Suprapubic skin (tissue), 4 donors: ENCODE data around the gene ZSWIM5. TPM values are rescaled to one million over a fixed set of nuclear protein-coding genes. Genes with fewer than 3 reads are reported as not detected.
"Not testable (repeated sequence)": the region's sequence is repeated elsewhere in the genome, so short reads cannot be mapped to it uniquely, and the experiment has no call there.

Experiments used
- DNase-seq, 2 donors: peaks; one replicate each; pipeline ENCODE4 v3.0.0-alpha.2; 2019; ENCODE audit warnings: low spot score in 2 of 2
- H3K27ac ChIP-seq: fragments of 200-600 bp; sonication (generic); one replicate; pipeline ENCODE4 v1.5.1; 2019
- H3K27me3 ChIP-seq: fragments of 200-600 bp; sonication (generic); one replicate; pipeline ENCODE4 v1.5.1; 2019
- H3K36me3 ChIP-seq: fragments of 200-600 bp; sonication (generic); one replicate; pipeline ENCODE4 v1.5.1; 2019
- H3K4me1 ChIP-seq: fragments of 200-600 bp; sonication (generic); one replicate; pipeline ENCODE4 v1.5.1; 2019
- H3K4me3 ChIP-seq: fragments of 200-600 bp; sonication (generic); one replicate; pipeline ENCODE4 v1.5.1; 2019; ENCODE audit warnings: mild to moderate bottlenecking
- H3K9me3 ChIP-seq: fragments of 200-600 bp; sonication (generic); one replicate; pipeline ENCODE4 v1.5.1; 2019
- EP300 ChIP-seq: sonication (generic); formaldehyde crosslinking; IDR thresholded peaks from one replicate; pipeline ENCODE4 v1.6.1; 2017; ENCODE audit warnings: antibody characterized with exemption
- POLR2A ChIP-seq, 2 donors: fragments of 450-650 bp; IDR thresholded peaks; one replicate each; pipeline ENCODE4 v1.6.1; 2017; ENCODE audit warnings: antibody characterized with exemption in 2 of 2, mild to moderate bottlenecking in 2 of 2, moderate library complexity in 2 of 2
- POLR2AphosphoS5 ChIP-seq, 3 donors: sonication (generic); formaldehyde crosslinking; IDR thresholded peaks; one replicate each; pipeline ENCODE4 v1.6.1; 2017; ENCODE audit warnings: antibody characterized with exemption in 3 of 3
- WGBS: methylation state at CpG from one replicate; pipeline ENCODE4 v1.1.5; 2018; 5-methylcytosine and 5-hydroxymethylcytosine counted together
- total RNA-seq, 4 donors: library from RNA; depleted of rRNA; stranded (reverse); fragments of >200 nt; gene quantifications; one replicate each; pipeline ENCODE4 v1.1.0, GENCODE V29; 2016
- TF ChIP-seq, protein P1 (sequence below), 2 donors: fragments of 200-600 bp in 1 of 2; fragments of 450-650 bp in 1 of 2; sonication (generic) in 1 of 2; IDR thresholded peaks; one replicate each; pipeline ENCODE4 v1.5.1; 2016 to 2019; ENCODE audit warnings: antibody characterized with exemption in 2 of 2, mild to moderate bottlenecking in 1 of 2, moderate library complexity in 1 of 2

Gene ZSWIM5
- total RNA-seq, 4 donors from 2014 or later: 1.9 to 3.5 (median 2.8) TPM

DNA sequence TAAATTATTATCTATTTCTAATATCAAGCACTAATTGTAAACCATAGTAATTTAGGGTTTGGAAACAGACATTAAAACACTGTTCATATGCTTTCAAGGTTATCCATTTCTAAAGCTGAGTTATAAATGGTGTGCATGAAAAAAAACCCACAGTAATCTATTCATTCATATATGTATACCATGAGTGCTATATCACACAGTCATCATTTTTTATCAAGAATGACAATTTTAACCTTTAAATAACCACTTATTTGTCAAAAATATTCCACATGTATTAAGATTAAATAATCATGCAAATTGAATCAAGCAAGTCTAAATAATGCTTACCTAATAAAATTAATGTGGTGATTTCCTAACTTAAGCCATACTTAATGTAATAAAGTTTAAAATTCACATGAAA, 6.0 kb downstream of the ZSWIM5 start:
- H3K27me3 ChIP-seq: no peaks in the 10 kb centered on the region
- H3K36me3 ChIP-seq: no peaks in the 10 kb centered on the region
- H3K9me3 ChIP-seq: no peaks in the 10 kb centered on the region
- H3K4me3 ChIP-seq: no peak overlapping the region
- no peak for DNase-seq
- H3K4me1 ChIP-seq: peaks cover 10% of the 10 kb centered on the region
- no peak overlapping the region for H3K27ac ChIP-seq
- TF ChIP-seq POLR2AphosphoS5 (IDR thresholded peaks at IDR 0.05) (no peak), EP300 (no peak), POLR2A (IDR thresholded peaks at IDR 0.05) (no peak)
- TF ChIP-seq, protein P1, sequence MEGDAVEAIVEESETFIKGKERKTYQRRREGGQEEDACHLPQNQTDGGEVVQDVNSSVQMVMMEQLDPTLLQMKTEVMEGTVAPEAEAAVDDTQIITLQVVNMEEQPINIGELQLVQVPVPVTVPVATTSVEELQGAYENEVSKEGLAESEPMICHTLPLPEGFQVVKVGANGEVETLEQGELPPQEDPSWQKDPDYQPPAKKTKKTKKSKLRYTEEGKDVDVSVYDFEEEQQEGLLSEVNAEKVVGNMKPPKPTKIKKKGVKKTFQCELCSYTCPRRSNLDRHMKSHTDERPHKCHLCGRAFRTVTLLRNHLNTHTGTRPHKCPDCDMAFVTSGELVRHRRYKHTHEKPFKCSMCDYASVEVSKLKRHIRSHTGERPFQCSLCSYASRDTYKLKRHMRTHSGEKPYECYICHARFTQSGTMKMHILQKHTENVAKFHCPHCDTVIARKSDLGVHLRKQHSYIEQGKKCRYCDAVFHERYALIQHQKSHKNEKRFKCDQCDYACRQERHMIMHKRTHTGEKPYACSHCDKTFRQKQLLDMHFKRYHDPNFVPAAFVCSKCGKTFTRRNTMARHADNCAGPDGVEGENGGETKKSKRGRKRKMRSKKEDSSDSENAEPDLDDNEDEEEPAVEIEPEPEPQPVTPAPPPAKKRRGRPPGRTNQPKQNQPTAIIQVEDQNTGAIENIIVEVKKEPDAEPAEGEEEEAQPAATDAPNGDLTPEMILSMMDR (IDR thresholded peaks at IDR 0.05): no peak

DNA sequence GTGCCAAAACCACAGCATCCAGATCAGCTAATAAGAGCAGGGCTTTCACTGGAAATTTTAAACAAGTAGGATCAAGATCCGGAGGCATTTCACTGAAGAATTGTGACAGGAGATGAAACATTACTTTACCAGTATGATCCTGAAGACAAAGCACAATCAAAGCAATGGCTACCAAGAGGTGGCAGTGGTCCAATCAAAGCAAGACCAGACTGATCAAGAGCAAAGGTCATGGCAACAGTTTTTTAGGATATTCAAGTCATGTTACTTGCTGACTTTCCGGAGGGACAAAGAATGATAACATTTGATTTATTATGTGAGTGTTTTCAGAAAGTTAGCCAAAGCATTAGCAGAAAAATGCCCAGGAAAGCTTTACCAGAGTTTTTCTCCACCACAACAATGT, 8.2 kb downstream of the ZSWIM5 start:
- WGBS: 64% methylated on average over 2 of the region's 2 CpGs
- Histone ChIP-seq H3K4me3 (no peak overlapping the region), H3K36me3 (no peaks in the 10 kb centered on the region), H3K27ac (no peak overlapping the region), H3K4me1 (no peaks in the 10 kb centered on the region), H3K27me3 (no peaks in the 10 kb centered on the region), H3K9me3 (no peaks in the 10 kb centered on the region)
- TF ChIP-seq EP300: no peak
- TF ChIP-seq, protein P1 (IDR thresholded peaks at IDR 0.05): no peak
- no peak for TF ChIP-seq POLR2A (IDR thresholded peaks at IDR 0.05)
- no peak for TF ChIP-seq POLR2AphosphoS5 (IDR thresholded peaks at IDR 0.05)
- no peak for DNase-seq

DNA sequence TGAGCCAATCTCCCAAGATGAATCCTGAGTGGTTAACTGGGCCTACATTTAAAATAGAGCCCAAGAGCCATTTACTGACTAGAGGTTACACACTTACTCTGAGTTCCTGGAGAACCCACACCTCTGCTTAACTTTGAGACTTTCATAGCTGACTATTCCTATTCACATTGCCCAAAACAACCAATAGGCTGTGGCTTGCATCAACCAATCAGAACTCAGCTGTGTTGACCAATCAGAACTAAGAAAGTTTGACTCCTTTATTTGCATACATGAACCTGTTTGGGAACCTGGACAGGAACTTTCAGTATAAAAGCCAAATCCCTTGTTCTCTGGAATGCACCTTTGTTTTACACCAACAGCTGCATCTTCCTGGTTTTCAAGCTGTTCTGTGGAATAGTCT, 9.5 kb downstream of the ZSWIM5 start:
- no peaks in the 10 kb centered on the region for H3K4me1 ChIP-seq
- H3K27ac ChIP-seq: no peak overlapping the region
- no peak overlapping the region for H3K4me3 ChIP-seq
- no peaks in the 10 kb centered on the region for H3K36me3 ChIP-seq
- H3K9me3 ChIP-seq: no peaks in the 10 kb centered on the region
- TF ChIP-seq POLR2A (IDR thresholded peaks at IDR 0.05): no peak
- no peak for TF ChIP-seq POLR2AphosphoS5 (IDR thresholded peaks at IDR 0.05)
- TF ChIP-seq EP300: no peak
- TF ChIP-seq, protein P1 (IDR thresholded peaks at IDR 0.05): no peak
- H3K27me3 ChIP-seq: no peaks in the 10 kb centered on the region
- DNase-seq: no peak

GRCh38 chr1:45191418-45191783, 15.0 kb downstream of the ZSWIM5 start:
- TF ChIP-seq EP300: no peak
- TF ChIP-seq, protein P1 (IDR thresholded peaks at IDR 0.05): no peak
- TF ChIP-seq POLR2A (IDR thresholded peaks at IDR 0.05): no peak
- no peak for TF ChIP-seq POLR2AphosphoS5 (IDR thresholded peaks at IDR 0.05)
- DNase-seq: no peak
- 88% methylated on average over 4 of the region's 4 CpGs for WGBS

GRCh38 chr1:45187725-45188124, 18.7 kb downstream of the ZSWIM5 start:
- Histone ChIP-seq H3K4me3 (no peak overlapping the region), H3K27ac (no peak overlapping the region), H3K4me1 (no peaks in the 10 kb centered on the region), H3K27me3 (no peaks in the 10 kb centered on the region), H3K9me3 (no peaks in the 10 kb centered on the region), H3K36me3 (no peaks in the 10 kb centered on the region)
- DNase-seq: no peak
- 70% methylated on average over 2 of the region's 2 CpGs for WGBS
- TF ChIP-seq, protein P1 (IDR thresholded peaks at IDR 0.05): no peak
- TF ChIP-seq POLR2A (IDR thresholded peaks at IDR 0.05): no peak
- TF ChIP-seq EP300: no peak
- no peak for TF ChIP-seq POLR2AphosphoS5 (IDR thresholded peaks at IDR 0.05)

More at GRCh38 chr1:45191418-45191783, 15.0 kb downstream of the ZSWIM5 start:
- H3K27me3 ChIP-seq: no peaks in the 10 kb centered on the region
- no peak overlapping the region for H3K27ac ChIP-seq
- no peaks in the 10 kb centered on the region for H3K4me1 ChIP-seq
- no peak overlapping the region for H3K4me3 ChIP-seq
- no peaks in the 10 kb centered on the region for H3K36me3 ChIP-seq
- H3K9me3 ChIP-seq: no peaks in the 10 kb centered on the region

DNA sequence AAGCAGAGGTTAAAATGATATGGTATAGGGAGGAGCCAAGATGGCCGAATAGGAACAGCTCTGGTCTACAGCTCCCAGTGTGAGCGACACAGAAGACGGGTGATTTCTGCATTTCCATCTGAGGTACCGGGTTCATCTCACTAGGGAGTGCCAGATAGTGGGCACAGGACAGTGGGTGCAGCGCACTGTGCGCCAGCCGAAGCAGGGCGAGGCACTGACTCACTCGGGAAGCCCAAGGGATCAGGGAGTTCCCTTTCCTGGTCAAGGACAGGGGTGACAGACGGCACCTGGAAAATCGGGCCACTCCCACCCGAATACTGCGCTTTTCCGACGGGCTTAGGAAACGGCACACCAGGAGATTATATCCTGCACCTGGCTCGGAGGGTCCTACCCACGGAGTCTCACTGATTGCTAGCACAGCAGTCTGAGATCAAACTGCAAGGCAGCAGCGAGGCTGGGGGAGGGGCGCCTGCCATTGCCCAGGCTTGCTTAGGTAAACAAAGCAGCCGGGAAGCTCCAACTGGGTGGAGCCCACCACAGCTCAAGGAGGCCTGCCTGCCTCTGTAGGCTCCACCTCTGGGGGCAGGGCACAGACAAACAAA, 26.4 kb downstream of the ZSWIM5 start:
- H3K27me3 ChIP-seq, H3K36me3 ChIP-seq, H3K27ac ChIP-seq, DNase-seq, H3K4me1 ChIP-seq, H3K9me3 ChIP-seq, H3K4me3 ChIP-seq: not testable (repeated sequence)
- 96% methylated on average over 14 of the region's 21 CpGs for WGBS
